ENCODE measurements around the gene CPSF4. TPM values are rescaled to one million over a fixed set of nuclear protein-coding genes. Genes with fewer than 3 reads are reported as not detected.
"Not testable (repeated sequence)": the region's sequence is repeated elsewhere in the genome, so short reads cannot be mapped to it uniquely, and the experiment has no call there.

The CPSF4 gene
- total RNA-seq, 1 donor from 2014 or later = 23.8 TPM

DNA sequence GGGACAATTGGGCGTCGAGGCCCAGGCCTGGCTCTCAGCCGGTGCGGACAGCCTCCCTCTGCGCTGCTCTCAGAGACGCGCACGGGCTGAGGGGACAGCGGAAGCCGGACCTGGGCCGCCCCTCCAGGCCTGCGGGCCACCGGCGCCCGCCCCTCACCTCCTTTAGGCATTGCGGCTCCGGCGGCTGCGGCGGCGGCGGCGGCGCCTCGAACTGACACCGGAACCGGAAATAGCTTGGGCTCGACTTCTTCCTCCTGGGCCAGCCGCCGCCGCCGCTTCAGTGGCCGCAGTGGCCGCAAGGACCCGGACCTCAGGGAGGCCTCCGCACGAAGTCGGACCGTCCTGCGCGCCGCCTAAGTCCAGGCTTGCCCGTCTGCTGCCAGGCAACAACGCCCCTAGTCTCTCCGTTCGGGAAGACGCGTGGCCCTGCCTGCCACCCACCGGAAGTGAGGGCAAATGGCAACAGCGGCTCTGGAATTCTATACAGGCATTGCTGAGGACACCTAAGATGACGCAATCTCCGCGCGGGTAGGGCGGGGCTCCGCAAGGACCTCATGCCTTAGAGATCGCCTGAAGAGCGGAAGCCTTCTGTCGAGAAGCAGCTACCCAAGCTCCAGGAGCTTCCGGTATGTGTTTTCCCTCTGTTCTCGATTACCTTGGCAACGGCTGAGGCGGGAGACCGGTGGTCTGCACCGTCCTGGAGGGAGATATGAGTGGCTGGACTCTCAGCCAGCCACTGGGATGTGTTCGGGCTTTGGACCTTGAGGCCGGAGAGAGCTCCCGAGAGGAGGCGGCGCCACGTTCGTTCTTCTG lies 30.2 kb upstream of the CPSF4 start, which contains the start of the genes BUD31 and PDAP1:
Gene BUD31 (plus strand): TSS at position 591 of the 813 bp plus-strand sequence. CDS start 2,124 bp downstream, outside the sequence.
Gene PDAP1 (minus strand): TSS at position 219 of the 813 bp plus-strand sequence. CDS start 49 bp downstream, at position 170.
- peak; percentile 95 for ATAC-seq

DNA sequence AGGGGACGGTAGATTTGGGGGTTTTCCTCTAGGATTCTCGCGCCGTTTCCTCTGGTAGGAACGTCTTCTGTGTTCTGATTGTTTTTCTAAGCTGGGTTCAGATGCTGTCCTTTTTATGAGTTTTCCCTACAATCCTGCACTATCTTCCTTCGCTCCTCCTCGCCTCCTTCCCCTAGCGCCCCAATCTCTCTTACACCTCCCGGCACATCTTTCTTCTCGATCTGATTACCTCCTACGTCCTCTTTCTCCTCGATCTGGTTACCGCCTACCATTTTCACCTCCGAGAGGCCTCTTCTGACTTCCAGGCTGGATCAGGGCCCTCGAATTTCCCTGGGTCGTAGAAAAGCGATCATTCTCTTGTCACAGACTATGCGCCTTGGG lies 29.6 kb upstream of the CPSF4 start:
- ATAC-seq = no peak

DNA sequence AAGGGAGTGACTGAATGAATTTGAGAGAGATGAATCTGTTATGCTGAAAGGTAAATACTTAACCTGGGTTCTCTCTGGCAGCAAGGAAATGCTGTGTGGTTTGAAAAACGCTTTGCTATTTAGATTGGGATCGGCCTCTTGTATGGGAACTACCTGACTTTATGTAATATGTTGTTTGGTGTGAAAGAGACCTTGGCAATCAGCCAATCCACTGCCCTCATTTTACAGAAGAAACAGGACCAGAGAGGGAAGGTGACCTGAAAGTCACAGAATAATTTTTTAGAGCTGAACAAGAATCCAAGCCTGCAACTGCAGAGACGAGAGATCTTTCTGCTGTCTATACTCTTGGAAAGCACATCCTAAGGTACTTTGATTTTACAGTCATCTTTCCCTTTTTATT lies 28.9 kb upstream of the CPSF4 start:
- no peak for ATAC-seq

DNA sequence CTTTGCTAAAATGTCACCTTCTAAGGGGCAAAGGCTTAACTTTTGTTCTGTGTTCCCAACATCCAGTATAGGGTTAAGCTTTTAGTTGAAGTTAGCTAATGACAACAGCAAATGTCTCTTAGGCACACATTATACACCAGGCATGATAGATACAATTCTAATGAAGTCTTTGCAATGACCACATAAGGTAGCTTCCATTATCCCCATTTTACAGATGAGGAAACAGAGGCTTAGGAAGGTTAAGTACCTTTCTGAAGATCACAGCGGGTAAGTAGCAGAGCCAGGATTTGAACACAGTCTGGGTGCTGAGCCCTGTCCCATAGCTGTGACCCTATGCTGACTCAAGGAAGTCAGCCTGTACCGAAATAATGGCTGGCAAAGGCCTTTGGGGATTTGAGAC lies 28.1 kb upstream of the CPSF4 start:
- no peak for ATAC-seq

- ATAC-seq = not testable (repeated sequence)
Measured at GRCh38 chr7:99415513-99416127, 23.1 kb upstream of the CPSF4 start.

GRCh38 chr7:99418260-99418659 lies 20.5 kb upstream of the CPSF4 start:
- no peak for ATAC-seq

GRCh38 chr7:99419323-99420021 lies 19.3 kb upstream of the CPSF4 start:
- ATAC-seq = peak; percentile 18

DNA sequence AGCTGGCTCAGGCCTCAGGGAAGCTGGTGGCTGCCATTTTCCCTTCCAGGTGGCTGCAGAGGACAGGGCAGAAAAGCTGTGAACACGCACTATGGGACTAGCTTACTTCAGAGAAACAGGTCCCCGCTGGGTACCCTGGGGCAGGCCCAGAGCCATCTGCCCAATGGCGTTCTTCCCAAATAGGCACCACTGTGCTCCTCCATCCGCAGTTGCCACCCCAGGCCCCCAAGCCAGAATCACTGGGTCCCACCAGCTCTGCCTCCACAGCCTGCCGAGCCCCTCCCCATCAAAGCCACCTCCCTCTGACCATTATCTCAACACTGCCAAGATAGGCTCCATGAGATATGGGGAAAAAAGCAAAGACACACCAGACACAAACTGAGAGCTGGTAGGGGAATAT lies 18.5 kb upstream of the CPSF4 start:
- no peak for ATAC-seq

GRCh38 chr7:99420986-99421385 lies 17.8 kb upstream of the CPSF4 start:
- ATAC-seq = no peak

GRCh38 chr7:99422186-99422585 lies 16.6 kb upstream of the CPSF4 start:
- ATAC-seq = no peak

- ATAC-seq = no peak
Measured at GRCh38 chr7:99422625-99423024, 16.1 kb upstream of the CPSF4 start.

DNA sequence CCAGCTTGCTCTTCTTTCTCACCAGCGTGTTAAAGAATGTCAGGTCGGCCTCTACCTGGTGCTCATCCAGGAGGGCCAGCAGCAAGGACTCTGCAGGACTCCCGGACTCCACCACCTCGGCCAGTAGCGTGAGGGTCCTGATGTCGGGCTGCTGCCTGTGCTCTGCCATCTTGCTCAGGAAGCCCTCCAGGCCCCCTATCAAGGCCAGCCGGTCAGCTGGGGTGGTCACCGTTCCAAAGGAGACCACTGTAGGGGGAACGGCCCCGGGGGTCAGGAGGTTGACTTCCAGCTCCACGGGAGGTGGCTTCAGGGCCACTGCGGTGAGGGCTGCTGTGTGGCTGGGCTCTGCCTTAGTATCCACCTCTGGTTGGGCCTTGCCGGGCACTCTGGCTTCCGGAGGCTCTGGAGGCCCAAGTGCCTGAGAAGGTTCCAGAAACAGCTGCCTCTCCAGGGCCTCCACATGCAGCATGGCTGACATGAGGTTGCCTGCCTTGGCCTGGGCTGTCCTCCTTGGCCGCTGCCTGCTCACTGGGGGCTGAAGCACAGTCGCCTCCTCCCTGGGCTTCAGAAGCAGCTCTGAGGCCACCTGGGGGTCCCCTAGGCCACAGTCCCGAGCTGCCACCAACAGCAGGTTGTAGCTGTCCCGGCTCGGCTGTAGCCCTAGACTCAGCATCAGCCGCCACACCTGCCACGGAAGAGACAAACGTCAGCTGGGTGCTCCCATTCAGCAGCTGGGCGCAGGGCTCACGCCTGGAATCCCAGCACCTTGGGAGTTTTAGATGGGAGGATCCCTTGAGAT lies 13.6 kb upstream of the CPSF4 start:
- ATAC-seq = no peak

- peak; percentile 2 for ATAC-seq
Measured at GRCh38 chr7:99428972-99429566, 9.7 kb upstream of the CPSF4 start.

DNA sequence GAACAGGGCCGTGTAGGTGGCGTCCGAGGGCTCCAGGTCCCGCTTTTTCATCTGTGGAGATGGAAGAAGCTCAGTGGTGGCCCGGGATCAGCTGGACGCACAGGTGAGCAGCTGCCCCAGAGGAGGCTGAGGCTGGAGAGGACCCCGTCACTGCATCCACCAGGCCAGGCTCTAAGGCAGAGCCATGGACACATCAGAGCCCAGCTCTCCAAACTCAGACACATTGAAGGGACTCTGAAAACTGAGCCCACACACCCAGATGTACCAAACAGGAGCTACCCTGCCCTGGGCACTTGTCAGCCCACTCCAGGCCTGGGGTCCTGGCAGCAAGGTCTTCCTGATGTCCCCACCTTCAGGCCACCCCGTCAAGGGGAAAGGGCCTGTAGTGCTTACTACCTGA lies 9.0 kb upstream of the CPSF4 start:
- ATAC-seq = peak; percentile 8

- not testable (repeated sequence) for ATAC-seq
Measured at GRCh38 chr7:99431756-99432540, 6.8 kb upstream of the CPSF4 start.

- no peak for ATAC-seq
Measured at GRCh38 chr7:99433158-99433557, 5.6 kb upstream of the CPSF4 start.

- ATAC-seq = peak; percentile 12
Measured at GRCh38 chr7:99437946-99438572, 684 bp upstream of the CPSF4 start.

- no peak for ATAC-seq
Measured at GRCh38 chr7:99440195-99440594, 1.5 kb downstream of the CPSF4 start.

GRCh38 chr7:99446096-99446495 lies 7.4 kb downstream of the CPSF4 start:
- no peak for ATAC-seq

- no peak for ATAC-seq
Measured at GRCh38 chr7:99447943-99448342, 9.2 kb downstream of the CPSF4 start.

DNA sequence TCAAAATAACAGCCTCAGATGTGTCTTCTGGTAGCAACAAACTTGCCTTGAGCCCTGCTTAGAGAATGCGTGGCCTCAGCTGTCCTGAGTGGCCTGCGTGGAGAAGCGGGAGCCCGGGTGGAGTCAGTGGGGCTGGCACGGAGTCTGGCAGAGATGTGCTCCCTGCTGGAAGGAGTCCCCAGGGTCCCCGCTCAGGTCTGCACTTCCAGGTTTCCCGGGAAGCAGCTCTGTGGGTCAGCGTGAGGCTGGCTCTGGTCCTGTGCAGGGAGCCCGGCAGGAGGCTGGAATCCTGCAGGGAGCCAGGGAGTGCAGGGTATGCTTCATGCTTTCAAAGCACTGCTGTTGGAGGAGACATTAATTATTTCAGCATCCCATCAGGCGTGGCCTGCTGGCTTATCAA lies 10.1 kb downstream of the CPSF4 start:
- ATAC-seq = no peak
